HG03066 (cell line): ENCODE measurements around the gene JMJD7.
A peak's percentile ranks its signal among the peaks of the same experiment; 100 is the strongest.

Experiments used
- ATAC-seq: cut with Tn5 transposase; IDR thresholded peaks from one replicate; pipeline ENCODE4 v1.9.1; 2021; ENCODE audit warnings: low read depth; ENCODE audit not compliant: unreplicated experiment

JMJD7 gene

DNA sequence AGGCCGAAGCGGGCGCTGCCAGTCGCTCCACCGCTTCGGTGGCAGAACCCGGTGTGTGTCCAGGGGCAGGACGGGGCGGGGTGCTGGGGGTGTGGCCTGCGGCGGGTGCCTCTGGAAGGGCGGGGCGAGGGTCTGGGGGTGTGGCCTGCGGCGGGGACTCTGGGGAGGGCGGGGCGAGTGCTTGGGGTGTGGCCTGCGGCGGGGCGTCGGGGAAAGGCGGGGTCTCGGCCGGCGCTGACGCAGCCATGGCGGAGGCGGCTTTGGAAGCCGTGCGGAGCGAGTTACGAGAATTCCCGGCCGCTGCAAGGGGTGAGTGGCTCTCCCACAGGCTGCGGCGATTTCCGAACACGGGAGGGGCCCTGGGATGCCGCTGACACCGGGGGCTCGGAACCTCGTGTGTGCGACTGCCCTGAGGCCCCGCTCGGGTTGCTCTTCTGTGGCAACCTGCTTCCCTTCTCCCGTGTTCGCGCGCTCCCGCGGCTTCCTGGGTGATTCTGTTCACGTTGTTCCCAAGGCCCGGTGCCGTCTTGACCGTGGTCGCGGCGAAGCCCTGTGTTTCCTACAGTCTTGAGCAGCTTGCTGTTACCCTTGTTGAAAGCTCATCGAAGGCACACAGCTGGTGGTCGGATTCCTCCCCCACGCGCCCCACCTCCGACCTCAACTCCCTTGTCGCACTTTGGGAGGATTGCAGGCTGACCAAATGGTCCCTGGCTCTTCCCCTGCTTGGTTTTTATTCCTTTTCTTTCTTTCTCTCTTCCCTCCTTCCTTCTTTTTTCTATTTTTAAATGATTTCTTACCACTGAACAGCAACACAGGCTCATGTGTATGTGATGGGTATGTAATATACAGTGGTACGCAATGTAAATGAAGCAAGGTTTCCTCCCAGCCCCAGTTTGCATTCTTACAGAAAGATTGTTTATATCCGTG lies at the start of gene JMJD7:
Gene JMJD7, plus strand, starts transcription at position 213 of the 927 bp plus-strand sequence. Its CDS starts 33 bp downstream, at position 246.
- ATAC-seq: peak; percentile 65

- ATAC-seq: no peak
Measured at GRCh38 chr15:41778521-41778920, 49.4 kb upstream of the JMJD7 start.

DNA sequence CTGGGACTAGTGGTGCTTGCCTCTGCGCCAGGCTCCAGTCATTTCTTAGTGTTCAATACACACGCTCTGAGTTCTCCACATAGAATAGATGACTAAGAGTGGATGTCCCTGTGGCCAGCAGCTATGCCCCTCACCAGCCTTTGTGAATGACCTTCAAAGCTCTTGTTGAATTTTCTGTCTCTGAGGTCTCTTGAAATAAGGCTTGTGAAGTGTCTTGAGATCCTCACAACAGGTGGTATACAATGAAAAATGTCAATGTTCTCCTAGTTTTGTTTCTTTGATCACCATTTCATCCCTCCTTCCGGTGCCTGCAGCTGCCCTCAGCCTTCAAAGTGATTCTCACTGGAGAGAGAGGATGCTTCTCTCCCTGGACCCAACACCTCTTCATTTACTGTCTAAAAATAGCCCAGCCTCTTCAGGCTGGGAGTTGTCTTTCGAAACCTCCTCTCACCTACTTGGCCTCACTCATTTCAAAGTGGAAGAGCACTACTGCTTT lies 48.2 kb upstream of the JMJD7 start:
- ATAC-seq: no peak

- ATAC-seq: no peak
Measured at GRCh38 chr15:41780266-41780665, 47.6 kb upstream of the JMJD7 start.

DNA sequence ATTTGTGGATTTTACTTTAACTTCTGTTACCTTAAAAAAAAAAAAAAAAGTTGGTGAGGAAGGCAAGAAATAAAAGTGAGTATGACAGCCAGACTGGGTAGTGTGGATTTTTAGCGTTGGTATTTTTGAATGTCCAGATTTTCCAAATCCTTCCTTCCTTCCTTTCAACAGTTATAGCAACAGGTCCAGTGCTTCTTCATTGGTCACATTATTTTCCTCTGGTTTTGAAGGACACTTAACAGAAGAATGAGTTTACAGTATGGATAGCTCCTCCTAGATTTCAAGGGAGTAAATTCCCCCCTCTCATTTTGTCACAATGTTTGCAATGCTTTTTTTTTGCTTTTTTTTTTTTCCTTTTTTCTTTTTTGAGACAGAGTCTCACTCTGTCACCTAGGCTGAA lies 47.2 kb upstream of the JMJD7 start:
- no peak for ATAC-seq

DNA sequence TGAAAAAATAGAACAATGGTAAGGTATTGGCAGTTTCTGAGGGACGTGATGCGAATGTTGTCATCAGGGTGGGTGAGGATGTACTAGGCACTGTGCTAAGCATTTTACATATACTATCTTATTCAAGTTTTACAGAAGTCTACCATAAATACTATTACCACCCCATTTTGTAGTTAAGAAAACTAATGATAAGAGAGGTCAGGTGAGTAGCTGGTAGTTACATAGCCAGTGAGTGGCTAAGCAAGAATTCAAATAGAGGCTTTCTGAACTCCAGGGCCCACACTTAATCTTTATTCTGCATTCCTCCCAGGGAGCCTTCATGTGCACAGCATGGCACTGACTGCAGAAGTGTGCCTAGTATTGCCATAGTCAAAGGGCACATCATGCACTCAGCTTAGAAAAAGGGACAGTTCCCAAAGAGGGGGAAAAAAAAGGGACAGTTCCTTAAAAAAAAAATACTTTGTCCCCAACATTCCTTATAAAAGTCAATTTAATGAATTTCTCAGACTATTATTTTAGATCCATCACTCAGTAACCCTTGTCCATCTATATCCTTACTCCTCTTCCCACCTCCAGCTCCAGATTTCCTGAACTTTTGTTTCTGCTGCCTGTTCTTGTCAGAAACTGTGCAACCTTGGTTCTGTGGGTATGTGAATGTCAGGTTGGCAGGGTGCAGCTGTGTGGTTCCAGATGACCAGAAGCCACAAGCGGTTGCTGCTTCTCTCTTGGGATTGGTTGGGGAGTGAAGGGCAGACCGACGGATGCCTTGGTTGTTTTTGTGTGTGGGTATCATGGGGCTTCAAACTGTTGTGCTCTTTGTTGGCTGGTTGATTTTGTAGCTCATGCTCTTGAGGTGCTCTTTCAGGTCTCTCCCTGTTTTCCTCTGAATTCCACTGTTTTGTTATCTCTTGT lies 45.3 kb upstream of the JMJD7 start:
- ATAC-seq: no peak

GRCh38 chr15:41783296-41783695 lies 44.6 kb upstream of the JMJD7 start:
- no peak for ATAC-seq

DNA sequence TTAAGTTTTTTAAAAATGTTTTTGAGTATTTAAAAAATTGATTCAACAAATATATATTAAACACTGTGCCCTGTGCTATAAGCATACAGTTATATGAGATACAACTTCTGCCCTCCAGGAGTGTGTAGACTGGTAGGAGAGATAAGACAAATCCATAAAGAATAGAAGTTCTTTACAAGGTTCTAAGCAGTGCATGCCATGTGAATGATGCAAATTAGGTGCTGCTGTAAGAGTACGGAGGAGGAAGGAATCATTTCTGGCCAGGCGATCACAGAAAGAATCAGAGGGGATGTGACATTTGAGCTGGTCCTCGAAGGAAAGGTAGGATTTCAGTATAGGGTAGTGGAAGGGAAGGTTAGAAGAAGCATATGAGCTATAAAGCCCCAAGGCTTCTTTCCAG lies 39.6 kb upstream of the JMJD7 start:
- ATAC-seq: no peak

DNA sequence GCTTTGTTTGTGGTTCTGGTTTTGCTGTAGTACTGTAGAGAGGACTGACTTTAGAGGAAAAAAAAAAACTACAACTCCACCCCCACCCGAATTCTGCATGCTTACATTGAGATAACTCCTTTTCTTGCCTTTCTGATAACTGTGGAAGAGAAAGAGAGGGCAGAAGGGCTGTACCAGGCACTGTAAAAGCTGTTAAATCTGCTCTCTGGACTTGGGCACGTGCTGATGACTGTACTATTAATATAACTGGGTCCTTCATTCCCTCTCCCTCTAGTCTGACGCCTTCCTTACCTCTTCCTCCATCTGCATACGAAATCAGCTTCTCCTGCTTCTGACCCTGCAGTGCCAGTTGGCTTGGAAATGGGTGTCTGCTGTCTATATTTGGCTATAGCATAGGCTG lies 38.7 kb upstream of the JMJD7 start:
- no peak for ATAC-seq

DNA sequence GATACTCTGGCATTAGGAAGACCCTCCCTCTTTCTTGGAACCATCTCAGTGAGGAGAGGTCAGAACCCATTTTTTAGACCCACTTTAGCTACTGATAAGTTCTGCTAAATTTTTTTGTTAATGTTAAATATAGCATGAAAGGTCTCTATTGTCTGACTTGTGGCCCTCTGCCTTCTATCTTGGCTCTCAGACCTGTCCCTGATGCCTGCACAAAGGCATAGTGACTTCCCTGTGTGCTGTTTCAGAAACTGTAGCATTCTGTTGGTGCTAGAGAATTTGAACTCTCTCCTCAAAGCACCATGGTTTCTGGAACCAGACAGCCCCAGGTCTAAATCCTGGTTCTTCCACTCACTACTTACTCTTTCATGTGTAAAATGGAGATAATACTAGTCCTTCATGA lies 38.2 kb upstream of the JMJD7 start:
- no peak for ATAC-seq

GRCh38 chr15:41790169-41790568 lies 37.7 kb upstream of the JMJD7 start:
- ATAC-seq: no peak

DNA sequence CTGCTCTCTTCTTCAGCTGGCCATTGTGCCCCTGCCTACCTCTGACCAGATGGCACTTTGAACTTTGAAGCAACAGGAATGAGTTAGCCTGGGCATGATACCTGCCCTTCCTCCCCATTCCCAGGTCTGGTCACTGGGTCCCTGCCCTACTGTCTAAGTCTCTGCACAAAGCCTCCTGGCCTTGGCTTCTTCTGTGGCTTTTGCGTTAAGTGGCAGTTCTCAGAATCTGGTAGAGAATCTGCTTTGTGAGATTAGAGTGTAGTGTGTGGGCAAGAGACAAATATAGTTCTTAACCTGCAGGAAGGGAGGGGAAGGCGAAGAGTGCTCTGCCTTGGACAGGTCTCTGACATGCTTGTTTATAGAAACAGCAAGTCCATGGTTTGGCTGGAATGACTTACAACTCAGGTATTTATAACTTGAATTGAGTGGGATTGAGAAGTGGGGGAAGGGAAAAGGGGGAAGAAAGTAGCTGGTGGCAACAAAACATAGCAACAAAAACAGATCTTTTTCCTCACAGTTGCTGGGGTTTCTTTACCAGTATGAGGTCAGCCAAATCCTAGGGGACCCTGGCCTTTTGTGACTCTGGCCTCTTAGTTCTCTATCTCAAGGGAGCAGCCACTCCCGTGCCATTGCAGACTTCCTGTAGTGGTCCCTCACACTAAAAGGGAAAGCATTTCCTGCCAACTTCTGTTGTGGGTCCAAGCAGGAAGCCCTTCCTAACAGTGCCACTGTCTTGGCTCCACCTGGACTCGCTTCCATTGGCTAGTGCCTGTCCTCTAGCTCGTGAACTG lies 36.9 kb upstream of the JMJD7 start:
- ATAC-seq: no peak

- no peak for ATAC-seq
Measured at GRCh38 chr15:41791547-41791937, 36.4 kb upstream of the JMJD7 start.

DNA sequence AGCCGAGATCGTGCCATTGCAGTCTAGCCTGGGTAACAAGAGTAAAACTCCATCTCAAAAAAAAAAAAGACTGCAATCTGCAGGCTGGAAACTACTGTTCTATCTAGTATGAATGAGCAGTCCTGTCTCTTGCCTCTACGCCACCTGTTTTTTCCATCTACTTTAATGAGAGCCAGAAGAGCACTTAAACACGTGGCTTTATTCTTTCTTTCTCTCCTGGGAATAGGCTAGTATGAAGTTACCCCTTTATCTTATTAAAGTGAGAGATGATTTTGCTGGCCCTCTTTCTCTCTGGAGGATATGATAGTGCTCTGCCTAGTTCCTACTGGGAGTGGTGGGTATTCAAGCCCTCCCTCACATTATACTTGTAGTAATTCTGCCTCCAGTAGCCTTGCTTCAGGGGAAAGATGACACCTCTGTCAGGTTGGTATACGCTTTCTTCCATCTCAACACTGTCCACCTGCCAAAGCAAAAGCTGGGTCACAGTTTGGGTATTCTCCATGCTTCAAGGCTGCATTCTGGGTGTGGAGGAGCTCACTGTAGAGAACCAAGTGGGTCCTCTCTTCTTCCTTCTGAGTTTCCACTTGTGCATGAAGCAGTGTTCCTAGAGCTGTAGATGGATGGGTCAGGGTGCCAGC lies 35.8 kb upstream of the JMJD7 start:
- ATAC-seq: no peak

DNA sequence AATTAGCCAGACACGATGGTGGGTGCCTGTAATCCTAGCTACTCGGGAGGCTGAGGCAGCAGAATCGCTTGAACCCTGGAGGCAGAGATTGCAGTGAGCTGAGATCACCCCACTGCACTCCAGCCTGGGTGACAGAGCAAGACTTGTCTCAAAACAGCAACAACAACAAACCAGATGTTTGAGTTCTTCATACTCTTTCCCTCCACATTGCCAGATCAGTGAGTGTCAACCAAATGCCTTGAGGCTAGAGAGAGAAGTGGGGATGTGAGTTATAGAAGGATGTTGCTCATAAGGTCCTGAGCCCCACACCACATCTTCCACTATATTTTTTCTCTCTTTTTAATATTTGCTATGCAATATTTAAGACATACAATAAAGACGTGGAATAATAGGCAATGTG lies 33.8 kb upstream of the JMJD7 start:
- no peak for ATAC-seq

- no peak for ATAC-seq
Measured at GRCh38 chr15:41795996-41796856, 31.7 kb upstream of the JMJD7 start.

DNA sequence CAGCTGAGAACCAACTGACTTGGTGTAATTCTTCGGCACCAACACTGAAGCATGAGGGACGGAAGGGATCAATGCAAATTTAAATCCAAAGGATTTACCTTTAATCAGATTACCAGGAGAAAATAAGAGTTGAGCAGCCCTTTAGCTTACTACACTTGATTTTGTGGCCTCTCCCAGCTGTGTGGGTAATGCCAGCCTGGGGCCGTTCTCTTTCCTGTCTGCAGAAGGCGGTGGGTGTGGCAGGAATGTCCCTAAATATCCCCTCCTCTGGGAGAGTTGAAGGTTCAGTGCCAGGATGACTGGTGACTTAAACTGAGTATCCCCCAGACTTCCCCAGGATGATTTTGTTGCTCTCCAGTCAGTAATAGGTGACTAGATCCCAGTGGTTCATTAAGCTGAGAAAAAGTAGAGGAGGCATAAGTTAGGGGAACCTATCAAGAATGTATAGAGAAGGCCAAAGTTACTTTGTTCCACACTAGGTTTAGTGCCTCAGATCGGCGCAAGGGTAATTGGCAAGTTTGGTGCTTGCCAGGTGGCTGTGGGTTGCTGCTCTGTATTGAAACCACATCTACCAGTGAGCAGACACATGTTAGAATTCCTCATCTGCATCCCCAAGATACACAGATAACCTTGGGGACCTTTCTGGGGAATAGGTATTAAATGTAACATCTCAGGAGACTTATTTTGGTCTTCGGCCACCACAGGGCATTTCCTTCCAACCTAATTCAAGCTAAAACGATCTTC lies 30.5 kb upstream of the JMJD7 start:
- ATAC-seq: no peak
